OCI-LY3 (cell line): Measurements from ENCODE around the gene ADARB2.

Source experiments
- H2AFZ ChIP-seq: fragments of 200-600, 300-600 bp; shearing (Covaris generic); 2 replicates; pipeline ENCODE4 v1.6.0; 2014; ENCODE audit warnings: antibody characterized with exemption, low read depth, low read length
- H3K27ac ChIP-seq: fragments of 200-600, 300-600 bp; sonication (generic); 2 replicates; pipeline ENCODE4 v1.5.1; 2014; ENCODE audit warnings: mild to moderate bottlenecking, low read length, moderate library complexity, mixed read lengths
- H3K27me3 ChIP-seq: fragments of 200-600, 300-600 bp; sonication (generic); 2 replicates; pipeline ENCODE4 v1.6.1; 2014; ENCODE audit warnings: low read depth, low read length, mixed read lengths
- H3K36me3 ChIP-seq: fragments of 200-600, 300-600 bp; sonication (generic); replicated peaks from 2 replicates; pipeline ENCODE3; 2014; ENCODE audit warnings: low read depth, low read length, mixed read lengths
- H3K4me1 ChIP-seq: fragments of 300-600, 200-600 bp; sonication (generic); 2 replicates; pipeline ENCODE4 v1.6.1; 2014; ENCODE audit warnings: low read length, mixed read lengths
- H3K4me2 ChIP-seq: fragments of 200-600, 300-600 bp; sonication (generic); 2 replicates; pipeline ENCODE4 v1.6.1; 2014; ENCODE audit warnings: low read length, mixed read lengths
- H3K4me3 ChIP-seq: fragments of 300-600, 200-600 bp; sonication (generic); 2 replicates; pipeline ENCODE4 v1.5.1; 2014; ENCODE audit warnings: antibody characterized with exemption, mild to moderate bottlenecking, low read length, moderate library complexity
- H3K79me2 ChIP-seq: fragments of 300-600, 200-600 bp; shearing (Covaris generic); 2 replicates; pipeline ENCODE4 v1.6.1; 2014; ENCODE audit warnings: mild to moderate bottlenecking, low read length, mixed read lengths
- H3K9ac ChIP-seq: fragments of 300-600, 200-600 bp; shearing (Covaris generic); 2 replicates; pipeline ENCODE4 v1.6.0; 2014; ENCODE audit warnings: mild to moderate bottlenecking, low read length, moderate library complexity
- H3K9me3 ChIP-seq: fragments of 200-600, 300-600 bp; shearing (Covaris generic); 2 replicates; pipeline ENCODE4 v1.6.1; 2014; ENCODE audit warnings: low read length, mixed read lengths; ENCODE audit not compliant: insufficient read depth
- H4K20me1 ChIP-seq: fragments of 200-600, 300-600 bp; sonication (generic); 2 replicates; pipeline ENCODE4 v1.6.1; 2016; ENCODE audit warnings: low read length, mixed read lengths; ENCODE audit not compliant: insufficient read depth
- CTCF ChIP-seq: fragments of 200-600, 300-600 bp; sonication (generic); IDR thresholded peaks from 2 replicates; pipeline ENCODE4 v1.5.1; 2014; ENCODE audit warnings: antibody characterized with exemption, low read length, low read depth
- EZH2phosphoT487 ChIP-seq: fragments of 200-600 bp; shearing (Covaris generic); IDR thresholded peaks from 2 replicates; pipeline ENCODE4 v1.6.1; 2018; ENCODE audit warnings: antibody characterized with exemption, mixed run types, low read depth

The ADARB2 gene

GRCh38 chr10:1393481-1393880 is 343.8 kb downstream of the ADARB2 start:
- Histone ChIP-seq H3K4me1 (no peaks in the 10 kb centered on the region), H3K4me2 (no peak overlapping the region), H3K36me3 (no peaks in the 10 kb centered on the region), H3K27ac (no peak overlapping the region), H3K79me2 (no peaks in the 10 kb centered on the region), H2AFZ (no peak overlapping the region), H3K27me3 (no peaks in the 10 kb centered on the region), H3K9ac (no peak overlapping the region), H3K4me3 (no peak overlapping the region), H4K20me1 (no peaks in the 10 kb centered on the region), H3K9me3 (no peaks in the 10 kb centered on the region)
- TF ChIP-seq EZH2phosphoT487 (no peak), CTCF (no peak)

DNA sequence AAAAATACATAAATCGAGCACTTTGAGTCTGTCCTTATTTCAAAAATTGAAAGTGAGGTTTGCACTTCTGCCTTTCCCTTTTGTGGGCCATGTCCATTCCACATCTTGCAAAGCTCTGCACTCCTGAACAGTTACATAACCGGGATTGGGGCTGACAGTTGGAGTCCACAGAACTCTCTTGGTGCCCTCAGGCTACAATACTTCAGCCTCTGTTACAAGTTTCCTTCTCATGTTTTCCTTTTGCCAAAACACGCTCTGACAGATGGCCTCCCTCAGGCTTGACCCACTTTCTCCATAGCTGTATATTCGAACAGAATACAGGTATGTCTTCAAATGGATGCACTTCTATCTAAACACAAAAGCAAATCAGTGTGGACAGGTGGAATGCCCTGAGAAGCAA is 345.2 kb downstream of the ADARB2 start:
- no peak for TF ChIP-seq CTCF
- no peak for TF ChIP-seq EZH2phosphoT487
- H3K79me2 ChIP-seq = no peaks in the 10 kb centered on the region
- no peak overlapping the region for H3K27ac ChIP-seq
- no peak overlapping the region for H3K4me2 ChIP-seq
- H3K4me3 ChIP-seq = no peak overlapping the region
- no peaks in the 10 kb centered on the region for H4K20me1 ChIP-seq
- H3K9me3 ChIP-seq = no peaks in the 10 kb centered on the region
- no peak overlapping the region for H2AFZ ChIP-seq
- H3K36me3 ChIP-seq = no peaks in the 10 kb centered on the region
- H3K9ac ChIP-seq = no peak overlapping the region
- no peaks in the 10 kb centered on the region for H3K4me1 ChIP-seq
- H3K27me3 ChIP-seq = no peaks in the 10 kb centered on the region

DNA sequence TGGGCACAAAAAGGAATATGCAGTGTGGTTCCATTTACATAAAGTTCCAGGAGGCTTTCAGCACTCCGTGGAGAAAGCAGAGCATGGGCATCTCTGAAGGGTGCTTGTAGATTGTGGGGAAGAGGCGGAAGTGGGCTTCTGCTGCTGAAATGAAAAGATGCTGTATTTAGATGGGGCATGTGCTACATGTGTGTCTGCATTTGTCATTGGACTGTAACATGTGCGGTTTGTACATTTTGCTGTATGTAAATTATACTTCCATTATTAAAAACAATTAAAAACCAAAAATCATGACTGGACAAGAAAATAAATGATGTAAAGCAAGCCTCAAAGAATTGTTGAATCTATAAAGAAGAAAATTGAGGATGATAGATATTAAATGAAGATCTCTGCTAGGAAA is 347.1 kb downstream of the ADARB2 start:
- TF ChIP-seq CTCF = no peak
- no peak for TF ChIP-seq EZH2phosphoT487
- no peaks in the 10 kb centered on the region for H4K20me1 ChIP-seq
- no peak overlapping the region for H3K4me3 ChIP-seq

GRCh38 chr10:1384026-1384425 is 353.3 kb downstream of the ADARB2 start:
- Histone ChIP-seq H3K9me3 (no peaks in the 10 kb centered on the region), H4K20me1 (no peaks in the 10 kb centered on the region), H3K4me3 (no peak overlapping the region), H3K4me1 (no peaks in the 10 kb centered on the region), H2AFZ (no peak overlapping the region), H3K4me2 (no peak overlapping the region), H3K27ac (no peak overlapping the region), H3K27me3 (peaks cover 6% of the 10 kb centered on the region; the same call in 1 of the 2 replicates), H3K79me2 (no peaks in the 10 kb centered on the region), H3K9ac (no peak overlapping the region), H3K36me3 (no peaks in the 10 kb centered on the region)
- TF ChIP-seq EZH2phosphoT487 = no peak
- TF ChIP-seq CTCF = no peak

More for the DNA sequence above, 347.1 kb downstream of the ADARB2 start:
- no peak overlapping the region for H3K27ac ChIP-seq
- no peaks in the 10 kb centered on the region for H3K27me3 ChIP-seq
- no peak overlapping the region for H3K4me2 ChIP-seq
- H2AFZ ChIP-seq = no peak overlapping the region
- no peaks in the 10 kb centered on the region for H3K9me3 ChIP-seq
- no peaks in the 10 kb centered on the region for H3K79me2 ChIP-seq
- no peak overlapping the region for H3K9ac ChIP-seq
- no peaks in the 10 kb centered on the region for H3K4me1 ChIP-seq
- no peaks in the 10 kb centered on the region for H3K36me3 ChIP-seq
